IMR-90 (cell line): ENCODE measurements around the gene CLBA1. TPM values are rescaled to one million over a fixed set of nuclear protein-coding genes. Genes with fewer than 3 reads are reported as not detected.

Experiments used
- ATAC-seq: fragments of 200-7000 bp; cut with Tn5 transposase; 2 replicates; pipeline ENCODE4 v1.9.1; 2020; ENCODE audit warnings: low read depth, mild to moderate bottlenecking, moderate library complexity
- BruUV-seq: library from RNA; stranded (reverse); fragments of 400-500 nt; replicated peaks from 2 replicates; lab custom pipeline; 2021; lab: Mats Ljungman, UMichigan
- CTCF ChIA-PET: fragments of 300-600 bp; formaldehyde crosslinking; extraction: SDS; loops from one replicate; lab custom pipeline; 2021; ENCODE audit warnings: antibody characterized with exemption; lab: Yijun Ruan, JAX
- POLR2A ChIA-PET: fragments of 300-600 bp; sonication (Branson Sonifier 250); formaldehyde crosslinking; loops from one replicate; lab custom pipeline; 2022; ENCODE audit warnings: antibody characterized with exemption; ENCODE audit not compliant: unreplicated experiment; lab: Charles Lee
- DNase-seq: peaks from one replicate; pipeline ENCODE4 v3.0.0; 2013
- H2AFZ ChIP-seq: replicated peaks from 2 replicates; pipeline ENCODE3; 2013; ENCODE audit warnings: low read length, mild to moderate bottlenecking; ENCODE audit not compliant: poor library complexity
- H2AK5ac ChIP-seq: 2 replicates; pipeline ENCODE4 v1.6.1; 2013; ENCODE audit warnings: low read depth, low read length, inconsistent platforms
- H2AK9ac ChIP-seq: replicated peaks from 2 replicates; pipeline ENCODE3; 2013; ENCODE audit warnings: mild to moderate bottlenecking, low read depth, low read length, moderate library complexity; ENCODE audit not compliant: poor library complexity
- H2BK120ac ChIP-seq: 2 replicates; pipeline ENCODE4 v1.6.1; 2013; ENCODE audit warnings: low read depth, low read length, inconsistent platforms
- H2BK15ac ChIP-seq: 3 replicates; pipeline ENCODE4 v1.6.1; 2013; ENCODE audit warnings: low read depth, low read length, inconsistent platforms
- H2BK20ac ChIP-seq: 2 replicates; pipeline ENCODE4 v1.6.1; 2013; ENCODE audit warnings: low read depth, mild to moderate bottlenecking, inconsistent platforms, low read length, moderate library complexity
- H2BK5ac ChIP-seq: 2 replicates; pipeline ENCODE4 v1.6.1; 2013; ENCODE audit warnings: mild to moderate bottlenecking, low read depth, low read length, inconsistent platforms; ENCODE audit not compliant: poor library complexity, severe bottlenecking
- H3K14ac ChIP-seq: replicated peaks from 2 replicates; pipeline ENCODE4 v1.6.1; 2013; ENCODE audit warnings: low read depth, low read length, inconsistent platforms
- H3K18ac ChIP-seq: 2 replicates; pipeline ENCODE4 v1.6.1; 2013; ENCODE audit warnings: low read depth, low read length, control low read depth
- H3K23ac ChIP-seq: 2 replicates; pipeline ENCODE4 v1.6.1; 2013; ENCODE audit warnings: low read depth, low read length, inconsistent platforms
- H3K27ac ChIP-seq: 2 replicates; pipeline ENCODE4 v1.5.1; 2013; ENCODE audit warnings: mild to moderate bottlenecking, control low read depth, low read length; ENCODE audit not compliant: insufficient read depth
- H3K27me3 ChIP-seq: 2 replicates; pipeline ENCODE4 v1.6.1; 2013; ENCODE audit warnings: low read length; ENCODE audit not compliant: control insufficient read depth, insufficient read depth
- H3K36me3 ChIP-seq: 2 replicates; pipeline ENCODE4 v1.6.1; 2013; ENCODE audit warnings: low read length, mixed read lengths; ENCODE audit not compliant: control insufficient read depth, insufficient read depth
- H3K4ac ChIP-seq: 2 replicates; pipeline ENCODE4 v1.6.1; 2013; ENCODE audit warnings: low read depth, low read length, inconsistent platforms
- H3K4me1 ChIP-seq: 2 replicates; pipeline ENCODE4 v1.6.1; 2013; ENCODE audit warnings: low read length, mixed read lengths; ENCODE audit not compliant: control insufficient read depth, insufficient read depth
- H3K4me2 ChIP-seq: 2 replicates; pipeline ENCODE4 v1.6.1; 2013; ENCODE audit warnings: low read depth, mild to moderate bottlenecking, control low read depth, low read length, moderate library complexity
- H3K4me3 ChIP-seq: 2 replicates; pipeline ENCODE4 v1.5.1; 2013; ENCODE audit warnings: low read depth, mild to moderate bottlenecking, control low read depth, low read length, moderate library complexity; ENCODE audit not compliant: insufficient read depth
- H3K56ac ChIP-seq: 2 replicates; pipeline ENCODE4 v1.6.1; 2013; ENCODE audit warnings: low read length, inconsistent platforms; ENCODE audit not compliant: insufficient read depth; ENCODE audit errors: extremely low read depth
- H3K79me1 ChIP-seq, 2 experiments: 2 replicates each; pipeline ENCODE4 v1.6.1; 2013; ENCODE audit warnings: low read length in 2 of 2, inconsistent platforms in 1 of 2, low read depth in 1 of 2
- H3K9ac ChIP-seq: 2 replicates; pipeline ENCODE4 v1.6.1; 2013; ENCODE audit warnings: low read depth, low read length, control low read depth
- H3K9me1 ChIP-seq: 2 replicates; pipeline ENCODE4 v1.6.1; 2013; ENCODE audit warnings: low read length, inconsistent platforms; ENCODE audit not compliant: insufficient read depth
- H3K9me3 ChIP-seq: 2 replicates; pipeline ENCODE4 v1.6.1; 2013; ENCODE audit warnings: low read length; ENCODE audit not compliant: control insufficient read depth, insufficient read depth
- H4K20me1 ChIP-seq: 2 replicates; pipeline ENCODE4 v1.6.1; 2013; ENCODE audit warnings: low read length, inconsistent platforms; ENCODE audit not compliant: insufficient read depth
- H4K5ac ChIP-seq: 2 replicates; pipeline ENCODE4 v1.6.1; 2013; ENCODE audit warnings: mild to moderate bottlenecking, low read depth, low read length, control low read depth
- H4K8ac ChIP-seq, 2 experiments: 2 replicates each; pipeline ENCODE4 v1.6.1; 2013; ENCODE audit warnings: low read depth in 2 of 2, low read length in 2 of 2, control low read depth in 1 of 2, inconsistent platforms in 1 of 2
- H4K91ac ChIP-seq: 2 replicates; pipeline ENCODE4 v1.6.1; 2013; ENCODE audit warnings: low read depth, low read length, inconsistent platforms; ENCODE audit not compliant: insufficient read depth
- CEBPB ChIP-seq: IDR thresholded peaks from 2 replicates; pipeline ENCODE4 v1.6.1; 2012; ENCODE audit warnings: low read depth, low read length, improper control_type of control experiment
- MAZ ChIP-seq: IDR thresholded peaks from 2 replicates; pipeline ENCODE4 v1.6.1; 2012; ENCODE audit warnings: low read depth, mild to moderate bottlenecking, low read length, improper control_type of control experiment, moderate library complexity, borderline replicate concordance
- MXI1 ChIP-seq: IDR thresholded peaks from 2 replicates; pipeline ENCODE4 v1.6.1; 2012; ENCODE audit warnings: low read depth, mild to moderate bottlenecking, low read length, moderate library complexity, borderline replicate concordance
- RCOR1 ChIP-seq: IDR thresholded peaks from 2 replicates; pipeline ENCODE4 v1.6.1; 2012; ENCODE audit warnings: mild to moderate bottlenecking, low read length, improper control_type of control experiment; ENCODE audit not compliant: insufficient replicate concordance
- RFX5 ChIP-seq: IDR thresholded peaks from 2 replicates; pipeline ENCODE4 v1.8.0; 2012; ENCODE audit warnings: low read depth, mild to moderate bottlenecking, low read length, moderate library complexity
- WGBS, 2 experiments: methylation state at CpG; one replicate each; pipeline versions ENCODE4 v1.1.5 to v1.1.7; 2013; ENCODE audit warnings: missing lambda C conversion rate in 2 of 2; ENCODE audit not compliant: insufficient read length in 1 of 2; ENCODE audit errors: extremely low coverage in 2 of 2; 5-methylcytosine and 5-hydroxymethylcytosine counted together
- dilution Hi-C: fragments of 300-500 bp; cut with HindIII; formaldehyde crosslinking; loops from one replicate; pipeline ENCODE4 v1.14.3; 2018; ENCODE audit warnings: low sequenced_read_pairs; ENCODE audit not compliant: unreplicated experiment
- in situ Hi-C: fragments of 300-500 bp; cut with MboI; formaldehyde crosslinking; loops from 3 replicates; pipeline ENCODE4 v1.14.3; 2019; ENCODE audit warnings: low sequenced_read_pairs, inconsistent platforms, mixed read lengths
- intact Hi-C: fragments of 100-400 bp; cut with micrococcal nuclease; formaldehyde crosslinking; loops from 2 replicates; pipeline ENCODE4 v1.10.0; 2022
- polyA plus RNA-seq, 3 experiments: library from polyadenylated mRNA; depleted of rRNA; stranded (reverse); fragments of >200 nt; gene quantifications; 2 replicates each; pipeline ENCODE4 v1.2.3, GENCODE V29; 2012; ENCODE audit warnings: low replicate concordance in 1 of 3
- total RNA-seq: library from RNA; depleted of rRNA; stranded (reverse); fragments of >200 nt; gene quantifications from 2 replicates; pipeline ENCODE4 v1.2.3, GENCODE V29; 2012

Gene CLBA1
- total and polyA plus RNA-seq, 2 of the 4 experiments (the other 2 are of a cell fraction) = 2.7 to 6.2 TPM

GRCh38 chr14:104968153-104968527 lies 17.4 kb upstream of the CLBA1 start:
- Histone ChIP-seq H2BK20ac (no peak overlapping the region), H2BK120ac (no peak overlapping the region; the same call in 1 of the 2 replicates), H3K4ac (peak overlapping the region; percentile 73), H4K91ac (peak overlapping the region; percentile 81), H3K9me1 (peaks cover 5% of the 10 kb centered on the region), H3K4me1 (peaks cover 29% of the 10 kb centered on the region), H2AK5ac (peak overlapping the region; percentile 90), H2AK9ac (peak overlapping the region; percentile 90), H4K8ac (peak overlapping the region in 1 of 2 experiments; percentile 84; a peak in 2 of 4 replicates), H2BK5ac (no peak overlapping the region), H3K23ac (peak overlapping the region; percentile 80; the same call in 1 of the 2 replicates), H3K4me3 (no peak overlapping the region), H3K4me2 (peak overlapping the region; percentile 82), H3K9me3 (no peaks in the 10 kb centered on the region), H4K20me1 (no peaks in the 10 kb centered on the region), H3K14ac (peak overlapping the region; percentile 84), H2BK15ac (no peak overlapping the region), H3K27me3 (no peaks in the 10 kb centered on the region), H3K79me1 (peaks cover 0 to 33% of the 10 kb centered on the region in 2 experiments; a peak in 1 of 4 replicates), H3K36me3 (no peaks in the 10 kb centered on the region), H3K18ac (peak overlapping the region; percentile 21; the same call in 1 of the 2 replicates), H3K56ac (no peak overlapping the region), H3K9ac (no peak overlapping the region), H2AFZ (peak overlapping the region; percentile 95), H4K5ac (no peak overlapping the region), H3K27ac (no peak overlapping the region)
- CTCF ChIA-PET = no interaction called here
- BruUV-seq = no TSS peak
- dilution Hi-C loops = no loop called here
- TF ChIP-seq MAZ = peak; percentile 65; the same call in 1 of the 2 replicates
- no peak for TF ChIP-seq RFX5
- no peak for TF ChIP-seq RCOR1
- no peak for TF ChIP-seq CEBPB
- no peak for TF ChIP-seq MXI1
- intact Hi-C loops = no loop called here
- ATAC-seq (peak; percentile 38), DNase-seq (peak; percentile 35)
- no CpG with 5 or more reads among the region's 12 CpGs for WGBS, 2 experiments
- in situ Hi-C loops = no loop called here
- POLR2A ChIA-PET = interaction anchor here (0.7 kb wide), 1 partner anchor 10 kb away, joined by 3 read pairs; the partner anchor contains the start of gene AHNAK2
